ENCODE measurements around the gene TMEM233.

The TMEM233 gene

DNA sequence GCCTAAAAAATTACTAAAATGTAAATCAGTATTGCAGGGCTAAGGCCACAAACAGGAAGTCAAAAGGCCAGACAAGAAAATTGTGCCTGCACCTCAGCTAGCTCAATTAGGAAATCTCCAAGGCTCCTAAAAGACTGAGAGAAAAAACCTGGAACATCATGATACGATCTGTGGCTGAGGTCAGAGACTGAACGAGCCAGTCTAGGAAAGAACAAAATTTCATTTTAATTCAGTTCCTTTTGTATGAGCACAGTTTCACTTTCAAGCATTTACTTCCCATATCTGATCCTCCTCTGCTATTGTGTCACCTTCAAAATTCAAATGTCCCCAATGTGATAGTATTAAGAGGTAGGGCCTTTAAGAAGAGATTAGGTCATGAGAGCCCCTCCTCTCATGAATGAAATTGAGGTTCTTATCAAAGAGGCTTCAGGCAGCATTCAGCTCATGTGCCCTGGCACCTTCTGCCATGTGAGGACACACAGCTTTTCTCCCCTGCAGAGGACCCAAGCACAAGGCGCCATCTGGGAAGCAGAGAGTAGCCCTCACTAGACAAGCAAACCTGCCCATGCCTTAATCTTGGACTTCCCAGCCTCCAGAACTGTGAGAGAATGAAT, 89.2 kb downstream of the TMEM233 start:
- DNase-seq: no peak

DNA sequence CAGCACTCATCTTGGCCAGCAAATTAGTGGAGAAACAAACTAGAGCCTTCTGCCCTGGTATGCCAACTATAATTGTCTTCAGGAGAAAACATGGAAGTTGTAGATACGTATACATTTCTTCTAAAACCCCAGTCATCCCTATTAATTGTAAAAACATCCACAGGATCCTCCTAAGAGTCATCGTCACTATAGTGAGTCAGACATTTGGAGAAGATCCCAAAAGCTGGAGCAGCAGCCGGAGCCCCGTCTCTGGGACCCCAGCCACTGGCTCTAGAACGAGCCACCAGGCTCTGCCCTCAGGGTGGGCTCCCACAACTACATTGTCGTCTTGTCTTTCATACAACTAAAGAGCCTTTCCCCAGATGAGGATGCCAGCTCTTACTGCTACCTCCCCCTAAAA, 89.8 kb downstream of the TMEM233 start:
- no peak for DNase-seq

DNA sequence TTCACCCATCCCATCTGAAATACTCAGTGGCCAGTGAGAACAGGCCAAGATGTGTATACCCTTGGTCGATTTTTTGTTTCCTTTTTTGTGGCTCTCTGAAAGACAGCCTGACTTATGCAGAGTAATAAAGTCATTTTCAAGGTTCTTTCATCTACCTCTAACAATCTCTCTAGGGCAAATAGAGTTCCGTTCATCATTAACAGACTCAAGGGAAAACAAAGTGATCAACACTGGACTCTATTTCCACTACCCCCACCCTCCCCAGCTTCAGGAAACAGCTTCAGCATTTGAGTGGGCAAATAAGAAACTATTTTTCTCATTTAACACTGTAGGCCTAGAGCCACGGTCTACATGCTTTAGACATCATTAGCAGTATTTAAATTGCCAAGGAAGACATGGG, 90.2 kb downstream of the TMEM233 start:
- no peak for DNase-seq

DNA sequence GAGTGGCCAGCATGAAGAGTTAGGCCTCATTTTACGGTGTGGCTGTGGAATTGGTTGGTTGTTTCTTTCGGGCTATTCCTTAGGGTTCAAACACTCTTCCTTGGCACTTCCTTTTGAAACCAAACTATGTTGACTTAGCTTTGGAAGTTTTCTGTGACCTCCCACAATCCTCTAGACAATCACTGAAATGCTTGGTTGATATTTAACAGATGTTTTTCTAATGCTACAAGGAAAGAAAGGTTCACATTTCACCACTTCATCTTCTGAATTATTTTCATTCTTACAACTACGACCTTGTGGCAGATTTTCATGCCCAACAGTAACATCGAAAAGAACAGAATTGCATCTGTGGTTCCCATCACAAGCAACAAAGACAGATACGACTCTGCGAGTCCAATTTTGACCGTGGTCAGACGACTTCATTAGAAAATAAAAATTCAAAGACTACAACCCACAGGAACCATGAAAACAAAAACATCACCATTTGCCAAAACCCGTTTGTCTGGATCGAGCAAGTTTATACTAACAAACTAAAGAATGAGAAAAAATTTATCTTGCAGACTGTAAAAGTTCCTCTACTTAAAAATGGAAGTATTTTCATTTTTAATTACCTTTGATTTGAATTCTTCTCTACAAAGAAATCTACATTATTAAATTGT, 91.3 kb downstream of the TMEM233 start:
- no peak for DNase-seq

DNA sequence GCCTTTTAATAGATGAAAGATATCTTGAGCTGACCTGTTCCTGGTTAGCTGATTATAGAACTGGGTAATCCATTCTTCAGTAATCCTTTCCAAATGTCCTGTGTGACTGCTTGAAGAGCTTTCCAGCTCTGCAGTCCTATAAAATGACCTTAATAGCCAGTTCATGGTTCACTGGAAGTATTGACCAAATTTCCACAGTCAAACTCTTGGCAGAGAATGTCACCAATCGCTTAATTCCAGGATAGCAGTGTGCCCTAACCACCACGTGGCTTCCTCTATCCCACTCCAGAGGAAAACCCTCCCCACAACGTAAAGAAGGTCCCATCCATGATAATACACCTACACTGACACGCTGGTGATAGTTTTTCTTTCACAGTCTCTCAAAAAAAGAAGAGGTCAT, 91.8 kb downstream of the TMEM233 start:
- no peak for DNase-seq

DNA sequence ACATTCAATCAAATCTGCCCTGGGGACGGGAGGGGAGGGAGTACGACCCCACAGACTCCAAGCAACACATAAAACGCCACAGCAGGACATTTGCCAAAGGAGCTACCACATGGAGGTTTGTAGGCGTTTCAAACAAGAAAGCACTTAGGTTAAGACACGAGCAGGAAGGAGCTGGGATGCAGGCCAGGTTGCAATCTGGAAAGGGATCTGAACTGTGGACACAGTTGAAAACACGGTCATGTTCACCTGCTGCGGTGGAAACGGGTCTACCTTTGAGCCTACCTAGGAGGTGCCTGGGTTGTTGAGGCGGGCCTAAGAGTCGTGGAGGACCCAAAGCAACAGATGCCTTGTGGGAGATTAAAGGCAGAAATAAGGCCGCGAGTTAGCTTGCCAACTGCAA, 92.8 kb downstream of the TMEM233 start:
- DNase-seq: no peak

DNA sequence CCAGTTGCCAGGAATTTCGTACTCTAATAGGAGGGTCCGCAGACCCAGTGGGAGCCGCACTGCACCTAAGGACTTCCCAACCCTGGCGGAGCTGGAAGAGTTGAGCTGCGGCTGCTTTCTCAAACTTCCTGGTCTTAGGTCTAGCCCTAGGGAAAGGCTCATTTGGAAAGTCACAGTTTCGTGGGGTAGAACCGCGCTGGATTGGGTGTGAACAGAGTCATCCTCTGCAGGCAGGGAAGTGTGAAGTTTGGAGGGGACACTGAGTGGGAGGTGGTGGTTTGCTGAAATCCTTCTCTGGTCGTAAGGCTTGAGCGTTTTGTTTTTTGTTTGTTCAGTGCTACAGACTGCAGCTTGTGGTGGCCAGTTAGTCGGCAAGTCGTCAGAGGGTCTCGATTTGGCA, 93.2 kb downstream of the TMEM233 start:
- no peak for DNase-seq

DNA sequence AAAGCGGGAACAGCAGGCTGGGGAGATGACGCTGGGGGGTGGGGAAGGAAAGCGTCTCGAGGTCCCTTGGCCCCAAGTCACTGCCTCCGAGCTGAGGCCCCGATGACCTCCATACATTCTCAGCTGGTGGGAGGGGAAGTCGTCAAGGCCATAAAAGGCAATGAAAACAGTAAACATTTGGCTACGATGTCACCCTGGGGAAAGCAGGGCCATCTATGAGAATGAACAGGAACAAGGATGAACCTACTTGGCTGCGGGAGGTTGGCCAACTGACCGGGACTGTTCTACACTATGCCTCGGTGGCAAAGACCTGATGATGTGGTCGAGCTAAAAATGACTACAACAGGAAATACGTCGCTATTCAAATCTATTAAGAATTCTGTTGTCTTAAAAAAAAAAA, 93.8 kb downstream of the TMEM233 start:
- DNase-seq: no peak

DNA sequence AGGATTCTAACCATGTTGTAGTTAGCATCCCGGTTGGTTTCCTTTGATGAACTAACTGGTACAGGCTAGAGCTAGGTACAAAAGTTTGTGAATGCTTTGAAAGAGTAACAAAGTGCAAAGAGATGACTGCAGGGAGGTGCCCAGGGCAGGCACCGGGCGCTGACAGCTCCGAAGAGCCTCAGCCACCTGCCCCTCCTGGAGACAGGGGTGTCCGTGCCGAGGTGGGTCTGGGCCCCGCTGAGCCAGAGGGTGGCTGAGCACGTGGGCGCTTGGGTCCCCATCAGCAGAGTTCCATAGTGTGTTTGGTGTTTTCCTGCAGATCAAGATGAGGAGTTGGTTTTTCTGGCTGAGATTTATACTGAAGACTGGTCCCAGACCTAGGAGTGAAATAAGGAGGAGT, 94.3 kb downstream of the TMEM233 start:
- DNase-seq: no peak

DNA sequence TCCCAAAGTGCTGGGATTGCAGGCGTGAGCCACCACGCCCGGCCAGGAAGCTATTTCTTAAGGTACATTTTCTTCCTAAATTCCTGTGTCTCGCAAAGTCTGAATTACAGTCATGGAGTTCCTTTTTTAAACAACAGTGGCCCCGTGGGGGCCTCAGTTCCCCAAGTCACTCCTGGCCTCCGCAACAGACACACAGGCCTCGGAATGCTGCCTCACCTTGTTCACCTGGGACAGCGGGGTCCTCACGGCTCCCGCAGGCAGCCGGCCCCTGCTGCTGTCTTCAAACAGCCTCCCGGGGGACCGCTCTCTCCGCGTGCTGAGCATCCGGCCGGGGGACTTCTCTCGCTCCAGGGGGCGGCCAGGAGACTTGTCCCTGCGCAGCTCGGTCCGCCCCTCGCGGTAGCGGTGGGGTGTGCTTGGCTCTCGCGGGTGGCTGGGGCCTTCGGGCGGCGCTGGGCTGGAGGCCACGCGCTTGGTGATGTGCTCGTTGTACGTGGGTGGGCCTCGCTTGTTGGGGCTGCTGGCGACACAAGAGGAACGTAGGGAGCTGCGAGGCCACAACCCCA, 96.4 kb downstream of the TMEM233 start:
- no peak for DNase-seq

DNA sequence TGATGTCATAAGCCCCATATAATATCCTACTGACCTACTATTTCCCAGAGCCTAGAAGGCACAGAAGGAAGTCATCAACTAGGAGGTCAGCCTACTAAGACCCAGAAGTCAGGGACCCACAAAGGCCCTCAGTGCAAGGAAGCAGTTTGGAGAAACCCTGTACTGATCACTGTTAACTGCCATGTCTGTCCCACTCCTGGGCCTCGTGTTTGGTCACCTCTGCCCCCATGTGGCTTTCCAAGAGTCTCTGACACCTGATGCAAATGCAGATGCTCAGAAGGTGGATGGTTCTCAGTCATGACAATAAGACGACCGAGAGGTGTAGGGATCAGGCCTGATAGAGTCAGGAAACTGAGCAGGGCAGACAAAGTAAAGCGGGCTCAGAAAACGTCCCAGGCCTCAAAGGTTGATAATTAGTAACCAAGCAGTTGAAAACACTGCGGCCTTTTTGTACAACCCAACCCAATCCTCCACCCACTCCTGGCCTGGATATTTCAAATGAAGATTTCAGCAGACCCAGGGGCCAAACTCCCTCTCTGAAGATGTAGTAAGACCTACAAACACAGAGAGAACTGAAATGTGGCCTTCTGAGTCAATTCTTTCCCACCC, 97.7 kb downstream of the TMEM233 start:
- DNase-seq: no peak

DNA sequence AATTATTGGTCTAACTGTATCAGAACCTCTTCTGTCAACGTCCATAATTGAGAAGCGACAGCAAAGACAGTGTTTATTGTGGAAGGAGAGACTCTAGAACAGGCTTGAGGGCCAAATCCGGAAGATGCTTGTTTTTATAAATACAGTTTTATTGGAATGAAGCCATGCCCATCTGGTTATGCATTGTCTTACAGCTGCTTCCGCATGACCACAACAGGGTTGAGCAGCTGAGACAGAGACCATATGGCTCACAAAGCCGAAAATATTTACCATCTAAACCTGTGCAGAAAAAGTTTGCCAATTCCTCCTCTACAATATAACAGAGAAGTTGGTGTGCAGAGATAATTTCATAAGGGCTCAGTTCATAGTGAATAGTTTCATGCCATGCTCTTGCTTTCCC, 98.8 kb downstream of the TMEM233 start:
- no peak for DNase-seq

Measured in left hindlimb (tissue), 1 donor.